ENCODE results near the gene MBIP. TPM values are rescaled to one million over a fixed set of nuclear protein-coding genes. Genes with fewer than 3 reads are reported as not detected.
"Not testable (repeated sequence)": the region's sequence is repeated elsewhere in the genome, so short reads cannot be mapped to it uniquely, and the experiment has no call there.

Gene MBIP
- total RNA-seq, 1 experiment from 2014 or later: 9.8 TPM

GRCh38 chr14:36346052-36346451 is 25.6 kb upstream of the MBIP start:
- Histone ChIP-seq H3K27ac (ENCODE audit: low read length) (no peak overlapping the region), H3K4me3 (ENCODE audit: low read depth in 2 of 2, low read length in 2 of 2) (no peak overlapping the region), H3K9me3 (ENCODE audit: control insufficient read depth, insufficient read depth, low read depth, low read length) (no peaks in the 10 kb centered on the region), H3K36me3 (ENCODE audit: control insufficient read depth, insufficient read depth, low read length) (no peaks in the 10 kb centered on the region), H3K4me1 (ENCODE audit: control insufficient read depth, insufficient read depth, low read length) (no peaks in the 10 kb centered on the region), H3K27me3 (ENCODE audit: control insufficient read depth, insufficient read depth, low read length) (no peaks in the 10 kb centered on the region; the same call in 1 of the 2 replicates)
- DNase-seq (ENCODE audit: low read depth, low spot score) (no peak), ATAC-seq (no peak)
- ChIA-PET CTCF (no interaction called here), POLR2A (no interaction called here)
- intact Hi-C loops (cut with micrococcal nuclease; ENCODE audit: unreplicated experiment) (no loop called here), in situ Hi-C loops (cut with HindIII; ENCODE audit: low pct_unique_long_range_greater_than_20kb, low sequenced_read_pairs) (no loop called here)
- BruUV-seq (replicated peaks): no TSS peak
- TF ChIP-seq TCF7L2 (IDR thresholded peaks at IDR 0.05; ENCODE audit: low read depth, low read length) (no peak), SIN3A (IDR thresholded peaks at IDR 0.05; ENCODE audit: borderline replicate concordance, insufficient read depth, low read depth, low read length) (no peak), CTCF (IDR thresholded peaks at IDR 0.05) (no peak), REST (IDR thresholded peaks at IDR 0.05; ENCODE audit: insufficient read depth in 1 of 2, low read depth in 2 of 2, low read length in 1 of 2) (no peak)

GRCh38 chr14:36344211-36344610 is 23.8 kb upstream of the MBIP start:
- Histone ChIP-seq H3K36me3 (ENCODE audit: control insufficient read depth, insufficient read depth, low read length) (no peaks in the 10 kb centered on the region), H3K27me3 (ENCODE audit: control insufficient read depth, insufficient read depth, low read length) (no peaks in the 10 kb centered on the region; the same call in 1 of the 2 replicates), H3K4me3 (ENCODE audit: low read depth in 2 of 2, low read length in 2 of 2) (no peak overlapping the region), H3K27ac (ENCODE audit: low read length) (no peak overlapping the region), H3K9me3 (ENCODE audit: control insufficient read depth, insufficient read depth, low read depth, low read length) (no peaks in the 10 kb centered on the region), H3K4me1 (ENCODE audit: control insufficient read depth, insufficient read depth, low read length) (no peaks in the 10 kb centered on the region)
- ChIA-PET CTCF (no interaction called here), POLR2A (interaction anchor here (0.7 kb wide), 1 partner anchor 23 kb away, joined by 3 read pairs; no protein-coding TSS in a partner anchor)
- intact Hi-C loops (cut with micrococcal nuclease; ENCODE audit: unreplicated experiment) (no loop called here), in situ Hi-C loops (cut with HindIII; ENCODE audit: low pct_unique_long_range_greater_than_20kb, low sequenced_read_pairs) (no loop called here)
- BruUV-seq (replicated peaks): no TSS peak
- ATAC-seq (no peak), DNase-seq (ENCODE audit: low read depth, low spot score) (no peak)
- TF ChIP-seq SIN3A (IDR thresholded peaks at IDR 0.05; ENCODE audit: borderline replicate concordance, insufficient read depth, low read depth, low read length) (no peak), REST (IDR thresholded peaks at IDR 0.05; ENCODE audit: insufficient read depth in 1 of 2, low read depth in 2 of 2, low read length in 1 of 2) (no peak)

- H3K9me3 ChIP-seq (ENCODE audit: control insufficient read depth, insufficient read depth, low read depth, low read length); H3K4me1 ChIP-seq (ENCODE audit: control insufficient read depth, insufficient read depth, low read length); POLR2A ChIA-PET; H3K27me3 ChIP-seq (ENCODE audit: control insufficient read depth, insufficient read depth, low read length); BruUV-seq (replicated peaks); H3K27ac ChIP-seq (ENCODE audit: low read length); in situ Hi-C loops (cut with HindIII; ENCODE audit: low pct_unique_long_range_greater_than_20kb, low sequenced_read_pairs); DNase-seq (ENCODE audit: low read depth, low spot score); H3K4me3 ChIP-seq (ENCODE audit: low read depth in 2 of 2, low read length in 2 of 2); ATAC-seq; H3K36me3 ChIP-seq (ENCODE audit: control insufficient read depth, insufficient read depth, low read length); CTCF ChIA-PET; intact Hi-C loops (cut with micrococcal nuclease; ENCODE audit: unreplicated experiment): not testable (repeated sequence)
Measured at GRCh38 chr14:36341811-36342210, 21.4 kb upstream of the MBIP start.
